Measurements from ENCODE around the gene WIPF2.

Gene WIPF2

DNA sequence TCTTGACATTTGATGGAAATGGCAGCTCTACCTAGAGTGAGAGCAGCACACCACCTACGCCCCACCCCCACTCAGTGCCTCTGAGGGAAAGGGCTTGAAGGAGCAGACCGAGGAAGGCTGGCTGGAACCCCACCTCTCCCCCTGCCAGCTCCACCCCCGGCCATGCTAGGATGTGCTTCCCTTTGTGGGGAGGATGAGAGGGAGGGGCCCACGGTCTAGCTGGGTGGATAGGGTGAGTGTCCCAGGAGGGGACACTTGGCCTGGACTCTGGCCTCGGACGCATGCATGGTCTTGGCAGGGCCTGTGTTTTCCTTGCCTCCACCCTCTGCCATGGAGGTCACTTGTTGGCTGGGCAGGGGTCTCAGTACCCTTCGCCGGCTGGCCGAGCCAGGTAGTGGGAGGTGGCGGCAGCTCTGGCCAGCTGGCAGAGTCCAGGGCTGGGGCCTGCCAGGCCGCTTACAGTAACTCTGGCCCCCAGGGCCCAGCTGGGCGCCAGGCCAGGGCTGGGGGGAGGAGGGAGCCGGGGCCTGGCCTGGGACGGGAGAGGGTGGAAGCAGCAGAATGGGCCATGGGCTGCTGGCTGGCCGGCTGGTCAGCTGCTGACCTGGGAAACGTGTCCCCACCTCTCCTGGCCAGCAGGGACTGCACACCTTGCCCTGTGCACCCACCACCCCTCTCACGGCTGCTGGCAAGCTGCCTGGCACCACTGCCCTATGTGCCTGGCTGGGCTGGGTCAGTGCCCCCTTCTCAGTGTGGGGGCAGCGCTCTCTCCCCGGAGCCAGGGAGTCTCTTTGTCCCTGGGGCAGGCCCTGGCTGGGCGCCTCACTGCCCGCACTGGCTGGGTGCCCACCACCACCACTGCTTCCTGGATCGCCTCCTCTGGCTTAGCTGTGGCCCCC, 112.9 kb downstream of the WIPF2 start:
- no peak overlapping the region for H2AFZ ChIP-seq (ENCODE audit: low read depth, low read length, severe bottlenecking)
- H3K27ac ChIP-seq (ENCODE audit: low read depth, low read length), result no peak overlapping the region
- peaks cover 17% of the 10 kb centered on the region for H3K79me2 ChIP-seq (ENCODE audit: insufficient read depth, low read length)
- no peaks in the 10 kb centered on the region for H3K36me3 ChIP-seq (ENCODE audit: low read length)
- H3K9me2 ChIP-seq (replicated peaks; ENCODE audit: insufficient read depth, low read length), result no peaks in the 10 kb centered on the region
- no peaks in the 10 kb centered on the region for H3F3A ChIP-seq (ENCODE audit: insufficient read depth)
- no peak overlapping the region for H3K9ac ChIP-seq (ENCODE audit: low read length)
- TF ChIP-seq, protein P1, sequence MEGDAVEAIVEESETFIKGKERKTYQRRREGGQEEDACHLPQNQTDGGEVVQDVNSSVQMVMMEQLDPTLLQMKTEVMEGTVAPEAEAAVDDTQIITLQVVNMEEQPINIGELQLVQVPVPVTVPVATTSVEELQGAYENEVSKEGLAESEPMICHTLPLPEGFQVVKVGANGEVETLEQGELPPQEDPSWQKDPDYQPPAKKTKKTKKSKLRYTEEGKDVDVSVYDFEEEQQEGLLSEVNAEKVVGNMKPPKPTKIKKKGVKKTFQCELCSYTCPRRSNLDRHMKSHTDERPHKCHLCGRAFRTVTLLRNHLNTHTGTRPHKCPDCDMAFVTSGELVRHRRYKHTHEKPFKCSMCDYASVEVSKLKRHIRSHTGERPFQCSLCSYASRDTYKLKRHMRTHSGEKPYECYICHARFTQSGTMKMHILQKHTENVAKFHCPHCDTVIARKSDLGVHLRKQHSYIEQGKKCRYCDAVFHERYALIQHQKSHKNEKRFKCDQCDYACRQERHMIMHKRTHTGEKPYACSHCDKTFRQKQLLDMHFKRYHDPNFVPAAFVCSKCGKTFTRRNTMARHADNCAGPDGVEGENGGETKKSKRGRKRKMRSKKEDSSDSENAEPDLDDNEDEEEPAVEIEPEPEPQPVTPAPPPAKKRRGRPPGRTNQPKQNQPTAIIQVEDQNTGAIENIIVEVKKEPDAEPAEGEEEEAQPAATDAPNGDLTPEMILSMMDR (IDR thresholded peaks at IDR 0.05; ENCODE audit: insufficient read depth, low read length, poor library complexity, severe bottlenecking), result no peak
- TF ChIP-seq EZH2phosphoT487 (conservative IDR thresholded peaks at IDR 0.05; ENCODE audit: low read length), result no peak
- H3K9me3 ChIP-seq (ENCODE audit: insufficient read depth, low read length), result no peaks in the 10 kb centered on the region
- no peak overlapping the region for H3K4me3 ChIP-seq (ENCODE audit: insufficient read depth, low read length, poor library complexity, severe bottlenecking)
- no peaks in the 10 kb centered on the region for H4K20me1 ChIP-seq (ENCODE audit: low read depth, low read length)
- no peaks in the 10 kb centered on the region for H3K27me3 ChIP-seq (ENCODE audit: low read length)
- no peak overlapping the region for H3K4me2 ChIP-seq (ENCODE audit: low read depth, low read length, poor library complexity, severe bottlenecking)
